GM18498 (cell line): ENCODE data around the gene REC114.
"Not testable (repeated sequence)": the region's sequence is repeated elsewhere in the genome, so short reads cannot be mapped to it uniquely, and the experiment has no call there.

Experiments
- ATAC-seq: cut with Tn5 transposase; IDR thresholded peaks from one replicate; pipeline ENCODE4 v1.9.1; 2021; ENCODE audit warnings: mild to moderate bottlenecking, moderate library complexity; ENCODE audit not compliant: unreplicated experiment

The REC114 gene, protein sequence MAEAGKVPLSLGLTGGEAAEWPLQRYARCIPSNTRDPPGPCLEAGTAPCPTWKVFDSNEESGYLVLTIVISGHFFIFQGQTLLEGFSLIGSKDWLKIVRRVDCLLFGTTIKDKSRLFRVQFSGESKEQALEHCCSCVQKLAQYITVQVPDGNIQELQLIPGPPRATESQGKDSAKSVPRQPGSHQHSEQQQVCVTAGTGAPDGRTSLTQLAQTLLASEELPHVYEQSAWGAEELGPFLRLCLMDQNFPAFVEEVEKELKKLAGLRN

DNA sequence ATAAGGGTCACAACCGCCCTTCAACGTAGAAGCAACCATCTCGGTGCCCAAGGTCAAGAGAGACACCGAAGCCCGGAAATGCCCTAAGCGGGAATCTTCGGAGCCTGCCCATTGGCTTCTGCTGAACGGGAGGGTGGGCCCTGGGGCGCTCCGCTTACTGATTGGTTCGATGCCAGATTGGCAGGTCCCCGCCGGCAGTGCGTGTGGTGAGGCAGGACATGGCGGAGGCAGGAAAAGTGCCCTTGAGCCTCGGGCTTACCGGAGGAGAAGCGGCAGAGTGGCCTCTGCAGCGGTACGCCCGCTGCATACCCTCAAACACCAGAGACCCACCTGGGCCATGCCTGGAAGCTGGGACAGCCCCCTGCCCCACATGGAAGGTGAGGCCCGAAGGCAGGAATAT is at the start of gene REC114:
TSS of gene REC114 (plus strand) at position 197 of the 400 bp plus-strand sequence. CDS start at position 219, 22 bp downstream.
- no peak for ATAC-seq

DNA sequence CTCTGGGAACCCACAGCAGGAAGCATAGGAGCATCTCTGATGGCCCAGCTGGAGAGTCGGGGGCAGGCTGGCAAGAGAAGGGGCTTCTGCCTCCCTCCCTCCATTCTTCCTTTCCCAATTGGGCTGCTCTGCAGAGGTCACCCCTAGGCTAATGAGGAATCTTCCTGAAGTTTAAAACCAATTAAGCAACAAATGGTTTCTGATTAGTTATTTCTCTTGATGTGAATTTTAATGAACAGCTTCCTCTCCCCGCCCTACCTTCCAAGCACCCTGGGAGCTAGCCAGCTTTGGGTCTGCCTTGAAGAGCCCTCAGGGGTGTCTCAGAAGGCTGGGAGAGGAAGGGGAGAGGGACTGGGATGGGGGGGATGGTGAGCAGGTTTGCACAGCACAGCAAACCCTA is 49.6 kb upstream of the REC114 start:
- no peak for ATAC-seq

DNA sequence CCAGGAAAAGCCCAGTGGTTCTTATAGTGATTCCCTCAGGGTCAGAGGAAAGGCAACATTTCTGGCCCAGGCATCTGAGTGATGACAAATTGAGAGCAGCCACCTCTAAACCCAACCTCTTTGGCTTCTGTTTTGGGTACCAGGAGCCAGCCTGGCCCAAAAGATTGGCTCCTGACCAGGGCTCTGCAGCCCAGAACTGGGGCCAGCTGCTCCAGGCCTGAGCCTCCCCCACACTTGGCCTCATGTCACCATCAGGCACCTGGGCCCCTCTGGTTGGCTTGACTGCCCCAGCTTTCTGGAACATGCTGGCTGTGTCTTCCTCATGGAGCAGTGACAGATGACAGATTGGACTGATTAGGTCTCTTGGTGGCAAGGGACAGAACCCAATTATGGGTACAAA is 48.2 kb upstream of the REC114 start:
- no peak for ATAC-seq

DNA sequence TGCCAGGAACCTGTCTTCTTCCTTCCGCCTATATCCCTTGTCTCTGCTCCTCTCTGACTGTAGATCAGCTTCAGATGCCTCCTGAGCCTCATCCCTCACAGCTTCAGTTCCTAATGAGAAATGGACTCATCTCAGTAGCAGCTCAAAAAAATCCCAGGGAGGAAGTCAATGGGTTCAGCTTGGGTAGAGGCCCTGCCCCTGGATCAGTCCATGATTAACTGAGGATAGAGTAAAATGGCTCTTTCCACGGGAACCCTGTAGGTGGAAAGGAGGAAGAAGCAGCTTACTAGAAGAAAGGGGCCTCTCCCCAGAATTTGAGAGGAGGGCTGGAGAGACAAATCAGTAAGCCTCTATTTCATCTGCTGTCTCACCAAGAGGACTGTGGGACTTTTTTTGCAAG is 47.3 kb upstream of the REC114 start:
- no peak for ATAC-seq

DNA sequence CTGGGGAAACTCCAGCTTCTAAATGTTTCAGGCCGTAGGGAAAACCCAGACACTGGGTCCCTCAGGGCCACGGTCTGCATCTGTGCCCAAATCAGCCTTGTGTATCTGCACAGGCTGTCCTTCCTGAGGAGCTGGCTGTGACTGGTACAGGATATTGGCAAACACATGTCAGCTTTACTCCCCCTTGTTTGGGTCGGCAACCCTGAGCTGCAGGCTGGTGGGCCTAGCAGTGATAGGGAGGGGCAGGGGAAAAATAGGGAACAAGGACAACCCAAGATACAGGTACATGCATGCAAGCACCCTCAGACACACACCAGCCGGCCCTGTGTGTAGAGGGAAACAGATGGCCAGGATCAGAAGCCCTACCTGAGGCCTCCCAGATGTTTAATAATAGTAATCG is 45.5 kb upstream of the REC114 start:
- ATAC-seq = no peak

DNA sequence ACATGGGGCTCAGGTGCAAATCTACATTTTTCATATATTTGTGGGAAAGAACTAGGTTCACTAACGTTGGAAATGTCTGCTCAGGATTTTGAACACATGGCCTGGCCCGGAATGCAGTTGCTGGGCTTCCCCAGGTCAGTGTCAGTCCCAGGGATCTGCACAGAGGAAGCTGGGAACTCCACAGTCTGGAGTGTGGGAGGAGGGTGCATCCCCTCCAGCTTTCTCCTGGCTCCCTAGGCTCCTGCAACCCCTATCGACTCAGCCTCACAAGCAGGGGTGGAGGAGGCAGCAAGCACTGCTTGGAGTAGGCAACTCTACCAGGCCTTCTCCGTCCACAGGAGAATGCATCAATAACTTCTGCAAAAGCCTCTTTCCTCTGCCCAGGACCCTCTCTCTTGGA is 44.1 kb upstream of the REC114 start:
- ATAC-seq = no peak

DNA sequence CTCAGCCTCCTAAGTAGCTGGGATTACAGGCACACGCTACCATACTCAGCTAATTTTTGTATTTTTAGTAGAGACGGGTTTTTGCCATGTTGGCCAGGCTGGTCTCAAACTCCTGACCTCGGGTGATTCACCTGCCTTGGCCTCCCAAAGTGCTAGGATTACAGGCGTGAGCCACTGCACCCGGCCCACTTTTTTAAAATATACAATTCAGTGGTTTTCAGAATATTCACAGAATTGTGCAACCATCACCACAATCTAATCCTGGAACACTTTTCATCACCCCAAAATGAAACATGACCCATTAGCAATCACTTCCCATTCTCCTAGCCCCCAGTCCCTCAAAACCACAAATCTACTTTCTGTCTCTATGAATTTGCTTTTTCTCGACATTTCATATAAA is 42.7 kb upstream of the REC114 start:
- ATAC-seq = not testable (repeated sequence)

DNA sequence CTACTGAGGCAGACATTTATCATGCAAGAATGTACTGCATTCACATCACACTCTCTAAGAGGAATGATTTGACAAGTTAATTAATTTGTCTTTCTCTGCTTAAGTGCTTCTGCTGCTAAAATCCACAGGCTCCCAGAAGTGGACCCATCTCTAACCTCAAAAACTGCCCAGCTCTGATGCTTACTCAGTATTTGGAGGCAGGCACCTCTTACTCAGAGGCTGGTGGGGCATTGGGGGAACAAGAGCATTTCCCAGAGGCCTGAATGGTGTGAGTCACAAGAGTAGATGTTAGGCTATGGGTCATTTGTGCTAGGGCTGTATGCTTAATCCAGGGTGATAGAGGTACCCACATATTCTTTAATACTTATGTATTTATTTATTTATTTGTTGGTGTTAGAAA is 39.8 kb upstream of the REC114 start:
- no peak for ATAC-seq

DNA sequence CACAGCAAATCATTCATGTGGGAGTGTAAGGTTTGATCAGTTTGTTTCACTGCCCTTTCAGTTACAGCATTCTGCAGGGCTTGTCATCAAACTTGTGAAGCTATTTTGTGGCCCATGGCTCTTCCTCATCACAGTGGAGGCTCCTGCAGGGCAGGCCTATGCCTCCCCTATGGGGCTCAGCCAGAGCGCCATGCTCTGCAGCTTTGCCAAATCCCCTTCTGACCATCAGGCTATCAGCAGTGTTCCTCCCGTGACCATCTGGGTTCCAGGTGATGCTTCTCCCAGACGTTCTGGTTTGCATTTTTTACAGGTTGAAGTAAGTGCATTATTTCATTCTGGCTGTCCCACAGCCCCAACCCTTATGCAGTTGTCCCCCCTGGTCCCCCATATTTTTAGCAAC is 28.1 kb upstream of the REC114 start:
- ATAC-seq = no peak

DNA sequence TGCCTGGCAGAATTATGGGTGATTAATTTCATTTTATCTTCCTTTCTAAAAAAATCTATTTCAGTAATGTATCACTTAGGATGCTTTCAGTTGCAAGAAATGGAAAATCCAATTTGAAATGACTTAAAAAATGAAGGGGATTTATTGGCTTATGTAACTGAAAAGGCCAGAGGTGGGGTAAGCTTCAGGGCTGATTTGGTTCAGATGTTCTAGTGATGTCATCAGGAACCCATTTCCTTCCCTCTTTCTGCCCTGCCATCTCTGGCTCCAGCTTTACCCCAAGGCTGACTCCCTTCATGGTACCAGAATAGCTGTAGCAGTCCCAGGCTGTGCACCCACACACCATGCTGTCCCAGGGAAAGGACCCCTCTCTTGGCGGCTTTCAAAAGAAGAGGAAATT is 18.5 kb upstream of the REC114 start:
- ATAC-seq = no peak

DNA sequence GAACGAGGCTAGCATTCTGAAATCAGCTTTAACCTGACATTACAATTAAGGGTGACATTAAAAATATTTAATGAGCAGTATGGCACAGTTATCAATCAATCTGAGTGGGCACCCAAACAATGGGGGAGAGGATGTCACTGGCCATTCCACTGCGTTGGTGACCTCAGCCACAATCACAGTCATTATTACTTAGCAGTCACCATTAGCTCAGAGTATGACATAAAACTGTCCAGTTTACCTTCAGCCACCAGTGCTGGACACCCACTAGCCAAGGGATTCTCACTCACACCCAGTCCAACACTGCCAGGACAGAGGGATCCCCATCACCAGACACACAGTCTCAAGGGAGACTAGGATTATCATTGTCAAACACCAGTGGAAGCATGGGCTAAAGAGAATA is 17.5 kb upstream of the REC114 start:
- no peak for ATAC-seq

DNA sequence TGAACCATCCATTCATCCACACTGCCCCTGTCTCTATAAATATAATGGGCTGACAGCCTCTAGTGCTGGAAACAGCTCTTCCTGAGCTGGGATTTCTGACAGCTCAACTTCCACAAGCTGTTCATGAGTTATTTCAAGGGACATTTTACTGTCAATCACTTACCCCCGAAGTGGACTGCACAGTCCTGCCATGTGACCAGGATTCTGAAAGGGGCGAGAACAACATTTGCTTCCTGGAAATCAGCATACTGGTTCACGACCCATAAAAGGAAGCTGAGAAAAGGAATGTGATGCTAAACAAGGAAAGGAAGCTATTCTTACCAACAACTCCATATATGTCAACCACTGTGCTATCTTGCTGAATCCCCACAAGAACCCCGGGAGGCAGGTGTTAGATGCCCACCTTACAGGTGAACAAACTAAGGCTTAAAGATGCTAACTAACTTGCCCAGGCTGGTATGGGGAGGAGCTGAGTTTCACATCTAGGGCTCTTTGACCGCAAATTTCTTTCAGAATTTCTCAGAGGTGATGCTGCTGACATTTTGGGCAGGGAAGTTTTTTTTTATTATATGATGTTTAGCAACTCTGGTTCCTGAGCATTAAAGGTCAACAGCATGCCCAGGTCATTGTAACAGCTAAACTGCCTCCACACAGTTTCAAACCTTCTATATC is 16.5 kb upstream of the REC114 start:
- no peak for ATAC-seq

DNA sequence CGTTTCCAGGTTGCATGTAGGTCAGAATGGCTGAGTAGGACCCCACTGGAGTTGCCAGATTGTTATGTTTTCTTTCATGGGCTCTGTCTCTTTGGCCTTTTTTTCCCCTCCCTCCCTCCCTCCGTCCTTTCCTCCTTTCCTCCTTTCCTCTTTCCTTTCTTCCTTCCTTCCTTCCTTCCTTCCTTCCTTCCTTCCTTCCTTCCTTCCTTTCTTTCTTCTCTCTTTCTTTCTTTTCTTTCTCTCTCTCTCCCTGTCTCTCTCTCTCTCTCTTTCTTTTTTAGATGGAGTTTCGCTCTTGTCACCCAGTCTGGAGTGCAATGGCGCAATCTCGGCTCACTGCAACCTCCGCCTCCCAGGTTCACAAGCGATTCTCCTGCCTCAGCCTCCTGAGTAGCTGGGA is 11.6 kb upstream of the REC114 start:
- not testable (repeated sequence) for ATAC-seq

DNA sequence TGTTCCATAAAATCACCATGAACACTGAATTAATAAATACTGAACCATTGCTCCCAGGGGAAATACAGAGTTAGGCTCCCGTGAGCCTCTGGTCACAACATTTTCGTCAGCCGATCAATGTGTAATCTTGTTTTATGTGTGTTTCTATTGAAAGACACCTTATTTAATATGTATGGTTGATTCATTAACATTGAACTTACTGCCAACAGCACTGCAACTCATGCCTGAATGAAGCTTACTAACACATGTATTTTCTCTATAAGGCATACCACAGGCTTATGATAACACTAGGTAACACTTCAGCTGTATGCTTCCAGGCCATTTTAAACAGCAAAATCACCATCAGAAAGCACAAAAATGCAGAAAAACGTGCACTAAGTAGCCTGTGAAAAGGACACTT is 9.1 kb upstream of the REC114 start:
- ATAC-seq = no peak

DNA sequence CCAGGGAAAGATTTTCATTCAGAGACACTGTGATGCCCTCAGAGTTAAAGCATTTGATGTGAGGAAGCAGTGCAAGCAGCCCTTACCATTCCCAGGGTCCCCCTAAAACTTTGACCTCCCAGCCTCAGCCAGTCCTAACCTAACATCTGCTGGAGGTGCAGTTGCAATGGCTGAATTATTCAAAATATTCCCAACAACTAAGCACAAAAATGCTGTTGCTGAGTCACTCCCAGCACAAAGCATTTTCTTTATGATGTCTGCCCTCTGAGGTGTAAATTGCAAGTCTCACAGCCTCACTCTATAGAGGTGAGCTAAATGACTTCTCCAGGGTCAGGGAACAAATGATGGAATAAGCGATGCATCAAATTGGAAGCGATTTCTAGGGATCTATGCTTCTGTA is 6.4 kb upstream of the REC114 start:
- ATAC-seq = no peak

DNA sequence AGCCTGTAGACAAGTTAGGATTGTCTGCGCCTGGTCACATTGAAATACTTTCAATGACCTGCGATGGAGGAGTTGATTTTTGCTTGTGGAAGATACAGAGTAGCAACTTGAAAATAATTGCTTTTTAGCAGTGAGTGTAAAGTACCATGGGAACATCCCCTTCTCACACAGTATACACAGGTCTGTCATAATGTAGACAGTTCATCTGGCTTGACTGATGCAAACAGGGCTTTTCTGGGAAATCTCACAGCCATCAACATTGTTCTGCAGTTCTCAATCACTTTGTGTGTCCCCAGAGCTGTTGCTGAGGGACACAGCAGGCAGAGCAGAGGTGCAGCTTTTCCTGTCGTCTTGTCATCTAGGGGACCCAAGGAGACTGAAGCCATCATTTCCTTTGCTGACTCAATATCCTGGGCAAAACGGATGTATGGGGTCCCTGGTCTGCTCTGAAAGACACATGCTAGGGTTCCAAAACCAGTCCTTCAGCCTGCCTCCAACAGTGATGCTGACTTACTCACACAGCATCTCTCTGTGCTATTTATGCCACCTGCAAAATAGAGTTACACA is 5.3 kb upstream of the REC114 start:
- no peak for ATAC-seq

DNA sequence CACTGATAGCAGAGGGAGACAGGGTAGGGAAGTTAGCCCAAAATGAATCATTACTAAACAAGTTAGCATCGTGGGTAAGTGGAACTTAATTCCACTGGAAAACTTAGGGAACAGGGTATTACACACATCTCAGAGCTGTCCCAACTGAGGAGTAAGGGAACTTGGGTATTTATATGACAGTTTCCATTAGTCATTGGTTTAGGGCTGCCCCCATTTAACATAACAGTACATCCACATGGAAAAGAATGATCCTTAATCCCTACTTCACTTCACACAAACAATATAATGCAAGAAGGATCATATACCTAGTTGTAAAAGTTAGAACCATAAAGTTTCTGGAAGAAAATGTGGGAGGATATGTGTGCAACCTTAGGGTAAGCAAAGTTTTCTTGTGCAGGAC is 4.3 kb upstream of the REC114 start:
- no peak for ATAC-seq

DNA sequence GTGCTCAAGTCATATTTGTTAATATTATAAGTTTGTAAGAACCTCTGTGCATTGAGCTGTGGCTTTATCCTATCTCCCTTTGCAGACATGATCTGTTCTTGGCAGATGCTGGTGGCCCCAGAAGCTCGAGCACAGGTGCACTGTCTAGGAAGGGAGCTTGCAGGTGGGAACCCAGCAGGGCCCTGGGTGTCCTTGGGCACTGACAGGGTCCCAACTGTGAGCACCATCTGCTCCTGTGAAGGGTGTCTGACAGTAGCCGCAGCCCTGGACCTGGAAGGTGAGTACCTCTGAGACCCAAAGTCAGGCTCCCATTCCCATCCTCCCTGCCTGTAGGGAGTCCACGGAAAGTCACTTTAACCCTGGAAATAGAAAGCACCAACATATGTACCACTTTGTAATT is 2.4 kb upstream of the REC114 start:
- ATAC-seq = no peak

DNA sequence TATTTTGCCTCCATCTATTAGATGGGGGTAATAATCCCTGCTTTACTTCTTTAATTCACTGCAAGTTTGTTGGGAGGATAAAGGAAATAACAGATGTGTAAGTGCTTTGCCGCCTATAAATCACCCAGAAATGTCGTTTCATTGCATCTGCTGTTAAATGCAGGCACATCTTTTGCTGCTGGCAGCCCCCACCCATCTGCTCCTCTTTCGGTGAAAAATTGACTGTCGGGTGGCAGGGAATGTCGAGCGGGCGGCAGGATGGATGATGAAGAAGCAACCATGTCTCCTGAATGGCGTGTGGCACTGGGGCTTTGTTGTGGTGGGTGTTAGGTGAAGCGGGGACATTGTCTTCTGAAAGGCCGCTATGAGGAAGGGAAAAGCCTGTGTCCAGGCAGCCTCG is 543 bp upstream of the REC114 start:
- no peak for ATAC-seq

DNA sequence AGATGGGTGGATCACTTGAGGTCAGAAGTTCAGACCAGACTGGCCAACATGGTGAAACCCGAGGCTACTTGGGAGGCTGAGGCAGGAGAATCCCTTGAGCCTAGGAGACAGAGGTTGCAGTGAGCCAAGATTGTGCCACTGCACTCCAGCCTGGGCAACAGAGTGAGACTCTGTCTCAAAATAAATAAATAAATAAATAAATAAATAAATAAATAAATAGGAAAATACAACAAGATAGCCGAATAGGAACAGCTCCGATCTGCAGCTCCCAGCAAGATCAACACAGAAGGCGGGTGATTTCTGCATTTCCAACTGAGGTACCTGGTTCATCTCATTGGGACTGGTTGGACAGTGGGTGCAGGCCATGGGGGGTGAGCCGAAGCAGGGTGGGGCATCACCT is 4.5 kb downstream of the REC114 start:
- ATAC-seq = not testable (repeated sequence)

DNA sequence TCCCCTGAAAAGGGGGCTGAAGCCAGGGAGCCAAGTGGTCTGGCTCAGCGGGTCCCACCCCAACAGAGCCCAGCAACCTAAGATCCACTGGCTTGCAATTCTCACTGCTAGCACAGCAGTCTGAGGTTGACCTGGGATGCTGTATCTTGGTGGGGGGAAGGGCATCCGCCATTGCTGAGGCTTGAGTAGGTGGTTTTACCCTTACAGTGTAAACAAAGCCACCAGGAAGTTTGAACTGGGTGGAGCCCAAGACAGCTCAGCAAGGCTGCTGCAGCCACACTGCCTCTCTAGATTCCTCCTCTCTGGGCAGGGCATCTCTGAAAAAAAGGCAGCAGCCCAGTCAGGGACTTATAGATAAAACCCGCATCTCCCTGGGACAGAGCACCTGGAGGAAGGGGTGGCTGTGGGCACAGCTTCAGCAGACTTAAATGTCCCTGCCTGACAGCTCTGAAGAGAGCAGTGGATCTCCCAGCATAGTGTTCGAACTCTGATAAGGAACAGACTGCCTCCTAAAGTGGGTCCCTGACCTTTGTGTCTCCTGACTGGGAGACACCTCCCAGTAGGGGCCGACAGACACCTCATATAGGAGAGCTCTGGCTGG is 5.3 kb downstream of the REC114 start:
- ATAC-seq = not testable (repeated sequence)

DNA sequence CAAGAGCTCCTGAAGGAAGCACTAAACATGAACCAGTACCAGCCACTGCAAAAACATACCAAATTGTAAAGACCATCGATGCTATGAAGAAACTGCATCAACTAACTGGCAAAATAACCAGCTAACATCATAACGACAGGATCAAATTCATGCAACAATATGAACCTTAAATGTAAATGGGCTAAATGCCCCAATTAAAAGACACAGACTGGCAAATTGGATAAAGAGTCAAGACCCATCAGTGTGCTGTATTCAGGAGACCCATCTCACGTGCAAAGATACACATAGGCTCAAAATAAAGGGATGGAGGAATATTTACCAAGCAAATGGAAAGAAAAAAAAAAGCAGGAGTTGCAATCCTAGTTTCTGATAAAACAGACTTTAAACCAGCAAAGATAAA is 7.0 kb downstream of the REC114 start:
- not testable (repeated sequence) for ATAC-seq
